Fibroblast of villous mesenchyme (primary cell): Measurements from ENCODE around the gene MACROD1. TPM values are rescaled to one million over a fixed set of nuclear protein-coding genes. Genes with fewer than 3 reads are reported as not detected.
"Not testable (repeated sequence)": the region's sequence is repeated elsewhere in the genome, so short reads cannot be mapped to it uniquely, and the experiment has no call there.

Source experiments
- DNase-seq: peaks from one replicate; pipeline ENCODE4 v3.0.0-alpha.2; 2010; ENCODE audit warnings: low read depth
- H3K4me3 ChIP-seq: 2 replicates; pipeline ENCODE4 v1.5.1; 2011; ENCODE audit warnings: low read depth, mild to moderate bottlenecking, low read length
- CTCF ChIP-seq: IDR thresholded peaks from 2 replicates; pipeline ENCODE4 v1.5.1; 2012; ENCODE audit warnings: low read depth, mild to moderate bottlenecking, low read length; ENCODE audit not compliant: insufficient read depth
- total RNA-seq: library from RNA; depleted of rRNA; stranded (reverse); fragments of >200 nt; gene quantifications from 2 replicates; pipeline ENCODE4 v1.2.3, GENCODE V29; 2012

Gene MACROD1
- total RNA-seq, 1 donor = 8.6 TPM

- no peak overlapping the region for H3K4me3 ChIP-seq
- no peak for DNase-seq
- no peak for TF ChIP-seq CTCF
Measured at GRCh38 chr11:64051297-64051696, 114.6 kb downstream of the MACROD1 start.

- TF ChIP-seq CTCF = no peak
- DNase-seq = no peak
Measured at GRCh38 chr11:64049509-64049908, 116.4 kb downstream of the MACROD1 start.

GRCh38 chr11:64048042-64048854, 117.7 kb downstream of the MACROD1 start:
- no peak for TF ChIP-seq CTCF
- no peak overlapping the region for H3K4me3 ChIP-seq
- DNase-seq = no peak

More at GRCh38 chr11:64049509-64049908, 116.4 kb downstream of the MACROD1 start:
- H3K4me3 ChIP-seq = no peak overlapping the region

- not testable (repeated sequence) for DNase-seq, H3K4me3 ChIP-seq
Measured at GRCh38 chr11:64047373-64047772, 118.5 kb downstream of the MACROD1 start.

GRCh38 chr11:64045700-64046099, 120.2 kb downstream of the MACROD1 start:
- TF ChIP-seq CTCF = no peak
- H3K4me3 ChIP-seq = no peak overlapping the region
- no peak for DNase-seq

GRCh38 chr11:64044730-64045393, 121.1 kb downstream of the MACROD1 start:
- TF ChIP-seq CTCF = no peak
- H3K4me3 ChIP-seq = no peak overlapping the region
- no peak for DNase-seq

- DNase-seq = no peak
- no peak for TF ChIP-seq CTCF
- no peak overlapping the region for H3K4me3 ChIP-seq
Measured at GRCh38 chr11:64043545-64043944, 122.4 kb downstream of the MACROD1 start.
